Keratinocyte (primary cell): ENCODE data around the gene CHAC1.

Source experiments
- EZH2 ChIP-seq: IDR thresholded peaks from one replicate; pipeline ENCODE4 v1.6.1; 2012; ENCODE audit warnings: inconsistent platforms, mild to moderate bottlenecking, low read length, moderate library complexity
- TF ChIP-seq, protein P1 (sequence below), 3 experiments: IDR thresholded peaks in 1 of 3; conservative IDR thresholded peaks in 1 of 3; optimal IDR thresholded peaks in 1 of 3; 2 replicates in 2 of 3; 3 replicates in 1 of 3; pipeline versions ENCODE3 to v1.5.1; 2011; ENCODE audit warnings: low read length in 3 of 3, mild to moderate bottlenecking in 3 of 3, moderate library complexity in 2 of 3, control low read depth in 1 of 3, inconsistent platforms in 1 of 3; ENCODE audit not compliant: insufficient read depth in 2 of 3; ENCODE audit errors: extremely low read depth in 1 of 3

DNA sequence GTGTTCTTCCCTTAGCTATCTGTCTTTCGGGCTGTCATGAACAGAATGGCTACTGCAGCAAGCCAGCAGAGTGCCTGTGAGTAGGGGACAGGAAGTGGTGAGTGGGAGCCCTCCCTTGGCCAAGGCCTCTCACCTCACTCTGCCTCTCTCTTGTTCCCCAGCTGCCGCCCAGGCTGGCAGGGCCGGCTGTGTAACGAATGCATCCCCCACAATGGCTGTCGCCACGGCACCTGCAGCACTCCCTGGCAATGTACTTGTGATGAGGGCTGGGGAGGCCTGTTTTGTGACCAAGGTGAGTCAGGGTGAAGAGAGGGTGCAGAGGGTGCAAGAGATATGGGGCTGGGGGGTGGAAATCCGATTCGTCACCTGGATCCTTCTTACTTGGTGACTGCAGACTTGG lies 21.1 kb upstream of the CHAC1 start:
- TF ChIP-seq, protein P1, sequence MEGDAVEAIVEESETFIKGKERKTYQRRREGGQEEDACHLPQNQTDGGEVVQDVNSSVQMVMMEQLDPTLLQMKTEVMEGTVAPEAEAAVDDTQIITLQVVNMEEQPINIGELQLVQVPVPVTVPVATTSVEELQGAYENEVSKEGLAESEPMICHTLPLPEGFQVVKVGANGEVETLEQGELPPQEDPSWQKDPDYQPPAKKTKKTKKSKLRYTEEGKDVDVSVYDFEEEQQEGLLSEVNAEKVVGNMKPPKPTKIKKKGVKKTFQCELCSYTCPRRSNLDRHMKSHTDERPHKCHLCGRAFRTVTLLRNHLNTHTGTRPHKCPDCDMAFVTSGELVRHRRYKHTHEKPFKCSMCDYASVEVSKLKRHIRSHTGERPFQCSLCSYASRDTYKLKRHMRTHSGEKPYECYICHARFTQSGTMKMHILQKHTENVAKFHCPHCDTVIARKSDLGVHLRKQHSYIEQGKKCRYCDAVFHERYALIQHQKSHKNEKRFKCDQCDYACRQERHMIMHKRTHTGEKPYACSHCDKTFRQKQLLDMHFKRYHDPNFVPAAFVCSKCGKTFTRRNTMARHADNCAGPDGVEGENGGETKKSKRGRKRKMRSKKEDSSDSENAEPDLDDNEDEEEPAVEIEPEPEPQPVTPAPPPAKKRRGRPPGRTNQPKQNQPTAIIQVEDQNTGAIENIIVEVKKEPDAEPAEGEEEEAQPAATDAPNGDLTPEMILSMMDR (optimal IDR thresholded peaks at IDR 0.05 in 1 of 3, IDR thresholded peaks at IDR 0.05 in 1 of 3, conservative IDR thresholded peaks at IDR 0.05 in 1 of 3; ENCODE audit: extremely low read depth in 1 of 3, insufficient read depth in 2 of 3, low read length in 3 of 3), result no peak
- TF ChIP-seq EZH2, result no peak
